B cell (primary cell): ENCODE results near the gene MAB21L4. TPM values are rescaled to one million over a fixed set of nuclear protein-coding genes. Genes with fewer than 3 reads are reported as not detected.

Experiments used
- ATAC-seq: fragments of 200-7000 bp; cut with Tn5 transposase; one replicate; pipeline ENCODE4 v1.10.0; 2021; ENCODE audit warnings: low read depth, mild to moderate bottlenecking, moderate number of reproducible peaks, moderate library complexity
- CTCF ChIA-PET: fragments of 350-600 bp; sonication (Branson Sonifier 250); formaldehyde crosslinking; loops from one replicate; lab custom pipeline; 2021; ENCODE audit warnings: antibody characterized with exemption, inconsistent platforms; lab: Charles Lee
- POLR2A ChIA-PET: fragments of 350-600 bp; sonication (Branson Sonifier 250); formaldehyde crosslinking; loops from one replicate; lab custom pipeline; 2021; ENCODE audit warnings: antibody characterized with exemption; lab: Charles Lee
- DNase-seq: peaks from one replicate; pipeline ENCODE4 v3.0.0; 2013
- H2AFZ ChIP-seq: 2 replicates; pipeline ENCODE4 v1.6.1; 2012; ENCODE audit warnings: mild to moderate bottlenecking, low read depth, low read length; ENCODE audit not compliant: insufficient read depth, poor library complexity, severe bottlenecking
- H3K27ac ChIP-seq, 2 donors: 1 replicate in 1 of 2; 2 replicates in 1 of 2; pipeline ENCODE4 v1.5.1; 2012 to 2013; ENCODE audit warnings: low read length in 2 of 2, mild to moderate bottlenecking in 2 of 2, moderate library complexity in 1 of 2
- H3K27me3 ChIP-seq, 4 experiments: fragments of 200-600 bp in 1 of 4; sonication (generic) in 1 of 4; replicated peaks in 1 of 4; 1 replicate in 2 of 4; 2 replicates in 2 of 4; pipeline versions ENCODE4 v1.6.1 to v1.7.0; 2013 to 2016; ENCODE audit warnings: low read length in 3 of 4, mild to moderate bottlenecking in 2 of 4, mixed read lengths in 1 of 4, moderate library complexity in 1 of 4; ENCODE audit not compliant: insufficient read depth in 4 of 4, control insufficient read depth in 3 of 4; ENCODE audit errors: control extremely low read depth in 1 of 4
- H3K36me3 ChIP-seq, 2 experiments: replicated peaks in 1 of 2; 1 replicate in 1 of 2; 2 replicates in 1 of 2; pipeline versions ENCODE4 v1.6.1 to v1.7.1; 2013; ENCODE audit warnings: low read length in 1 of 2; ENCODE audit not compliant: insufficient read depth in 2 of 2, control insufficient read depth in 1 of 2; ENCODE audit errors: control extremely low read depth in 1 of 2, extremely low read depth in 1 of 2
- H3K4me1 ChIP-seq, 2 donors: fragments of 200-600 bp in 1 of 2; sonication (generic) in 1 of 2; 1 replicate in 1 of 2; 2 replicates in 1 of 2; pipeline versions ENCODE4 v1.5.1 to v1.6.1; 2013 to 2017; ENCODE audit warnings: low read length in 2 of 2; ENCODE audit not compliant: control insufficient read depth in 2 of 2, insufficient read depth in 2 of 2
- H3K4me2 ChIP-seq: replicated peaks from 2 replicates; pipeline ENCODE3; 2012; ENCODE audit warnings: mild to moderate bottlenecking, low read depth, low read length; ENCODE audit not compliant: poor library complexity, severe bottlenecking
- H3K4me3 ChIP-seq, 5 experiments: fragments of 200-600 bp in 1 of 5; sonication (generic) in 1 of 5; 1 replicate in 3 of 5; 2 replicates in 2 of 5; pipeline versions ENCODE4 v1.5.1 to v1.7.0; 2011 to 2016; ENCODE audit warnings: low read length in 4 of 5, mild to moderate bottlenecking in 4 of 5, low read depth in 2 of 5, control low read depth in 1 of 5, moderate library complexity in 1 of 5; ENCODE audit not compliant: insufficient read depth in 1 of 5; ENCODE audit errors: control extremely low read depth in 1 of 5, extremely low read depth in 1 of 5
- H3K79me2 ChIP-seq: fragments of 200-600 bp; sonication (generic); one replicate; pipeline ENCODE4 v1.6.0; 2016; ENCODE audit warnings: low read length; ENCODE audit not compliant: control insufficient read depth, insufficient read depth
- H3K9ac ChIP-seq: fragments of 200-600 bp; sonication (generic); 2 replicates; pipeline ENCODE4 v1.6.1; 2017; ENCODE audit warnings: mild to moderate bottlenecking, low read length, moderate library complexity
- H3K9me3 ChIP-seq, 3 donors: one replicate each; pipeline versions ENCODE4 v1.6.1 to v1.7.1; 2013; ENCODE audit warnings: low read length in 2 of 3; ENCODE audit not compliant: control insufficient read depth in 2 of 3, insufficient read depth in 1 of 3; ENCODE audit errors: control extremely low read depth in 1 of 3
- H4K20me1 ChIP-seq: 2 replicates; pipeline ENCODE4 v1.6.0; 2012; ENCODE audit warnings: mild to moderate bottlenecking, low read length; ENCODE audit not compliant: insufficient read depth, control insufficient read depth, poor library complexity, severe bottlenecking
- H3K27ac Mint-ChIP-seq: one replicate; pipeline ENCODE4 v1.8.0; 2021; ENCODE audit warnings: mixed read lengths
- H3K27me3 Mint-ChIP-seq: one replicate; pipeline ENCODE4 v1.8.0; 2021; ENCODE audit warnings: mixed read lengths
- H3K4me1 Mint-ChIP-seq: one replicate; pipeline ENCODE4 v1.8.0; 2021; ENCODE audit warnings: mixed read lengths
- H3K4me3 Mint-ChIP-seq: one replicate; pipeline ENCODE4 v1.8.0; 2021; ENCODE audit warnings: mixed read lengths
- H3K9me3 Mint-ChIP-seq: one replicate; pipeline ENCODE4 v1.8.0; 2022; ENCODE audit warnings: mixed read lengths; ENCODE audit not compliant: insufficient read depth
- CTCF ChIP-seq: fragments of 200-600 bp; IDR thresholded peaks from one replicate; pipeline ENCODE4 v1.8.0; 2022; ENCODE audit warnings: antibody characterized with exemption, mild to moderate bottlenecking
- EZH2 ChIP-seq: IDR thresholded peaks from 2 replicates; pipeline ENCODE4 v1.6.1; 2012; ENCODE audit warnings: borderline replicate concordance, low read depth, mild to moderate bottlenecking, moderate library complexity, low read length; ENCODE audit not compliant: insufficient read depth, poor library complexity, severe bottlenecking
- WGBS: methylation state at CpG from one replicate; pipeline ENCODE4 v1.1.5; 2013; ENCODE audit warnings: missing lambda C conversion rate; ENCODE audit not compliant: insufficient coverage; 5-methylcytosine and 5-hydroxymethylcytosine counted together
- intact Hi-C: fragments of 100-400 bp; cut with micrococcal nuclease; formaldehyde crosslinking; loops from one replicate; pipeline ENCODE4 v1.10.0; 2022
- polyA plus RNA-seq: library from polyadenylated mRNA; depleted of rRNA; stranded (reverse); fragments of >200 nt; gene quantifications from 2 replicates; pipeline ENCODE4 v1.2.3, GENCODE V29; 2012
- total RNA-seq, 2 donors: library from RNA; stranded (reverse); fragments of 120-200 nt in 1 of 2; gene quantifications; 1 replicate in 1 of 2; 2 replicates in 1 of 2; pipeline versions ENCODE4 v1.2.3 to v1.2.4, GENCODE V29; 2013 to 2022

MAB21L4 gene
- total and polyA plus RNA-seq, 2 donors (not counting 1 experiment from before 2014, with no cell fraction given): not detected

- no peak overlapping the region for H3K9ac ChIP-seq
- H3K27ac Mint-ChIP-seq: no peak overlapping the region
- peaks cover 0 to 4% (median 0%) of the 10 kb centered on the region in 4 experiments for H3K27me3 ChIP-seq
- peaks cover 7% of the 10 kb centered on the region for H3K27me3 Mint-ChIP-seq
- H3K4me3 ChIP-seq: no peak overlapping the region
- no peak overlapping the region for H2AFZ ChIP-seq
- peaks cover 1 to 8% (median 2%) of the 10 kb centered on the region in 3 donors for H3K9me3 ChIP-seq
- H3K9me3 Mint-ChIP-seq: no peaks in the 10 kb centered on the region
- H3K27ac ChIP-seq: no peak overlapping the region
- TF ChIP-seq CTCF (no peak), EZH2 (no peak)
- H3K79me2 ChIP-seq: no peaks in the 10 kb centered on the region
- CTCF ChIA-PET: no interaction called here
- WGBS: over 99% methylated on average over 13 of the region's 13 CpGs
- intact Hi-C loops: no loop called here
- H3K4me2 ChIP-seq: no peak overlapping the region
- DNase-seq (no peak), ATAC-seq (no peak)
- POLR2A ChIA-PET: no interaction called here
- no peak overlapping the region for H3K4me3 Mint-ChIP-seq
- H3K36me3 ChIP-seq: no peaks in the 10 kb centered on the region
- no peaks in the 10 kb centered on the region for H4K20me1 ChIP-seq
- no peaks in the 10 kb centered on the region for H3K4me1 ChIP-seq
- H3K4me1 Mint-ChIP-seq: no peaks in the 10 kb centered on the region
These were observed 48.1 kb downstream of the MAB21L4 start for GRCh38 chr2:240847817-240848216.

- CTCF ChIA-PET: no interaction called here
- H3K4me1 Mint-ChIP-seq: no peaks in the 10 kb centered on the region
- intact Hi-C loops: no loop called here
These were observed 48.9 kb downstream of the MAB21L4 start for GRCh38 chr2:240846873-240847595.

More at GRCh38 chr2:240846873-240847595, 48.9 kb downstream of the MAB21L4 start:
- Mint-ChIP-seq H3K27me3 (peaks cover 10% of the 10 kb centered on the region), H3K4me3 (no peak overlapping the region), H3K27ac (no peak overlapping the region), H3K9me3 (no peaks in the 10 kb centered on the region)
- POLR2A ChIA-PET: no interaction called here
- H3K4me2 ChIP-seq: no peak overlapping the region
- H3K36me3 ChIP-seq: no peaks in the 10 kb centered on the region
- H3K27me3 ChIP-seq: peaks cover 0 to 4% (median 0%) of the 10 kb centered on the region in 4 experiments
- ATAC-seq (no peak), DNase-seq (no peak)
- no peaks in the 10 kb centered on the region for H3K4me1 ChIP-seq
- no peaks in the 10 kb centered on the region for H3K79me2 ChIP-seq
- TF ChIP-seq EZH2: no peak
- no peak for TF ChIP-seq CTCF
- 94% methylated on average over 5 of the region's 5 CpGs for WGBS
- H2AFZ ChIP-seq: no peak overlapping the region
- no peak overlapping the region for H3K4me3 ChIP-seq
- no peak overlapping the region for H3K9ac ChIP-seq
- no peaks in the 10 kb centered on the region for H4K20me1 ChIP-seq
- peaks cover 1 to 7% (median 2%) of the 10 kb centered on the region in 3 donors for H3K9me3 ChIP-seq
- H3K27ac ChIP-seq: no peak overlapping the region
